Esophagus mucosa (tissue), 1 donor: Measurements from ENCODE around the gene ABCE1. TPM values are rescaled to one million over a fixed set of nuclear protein-coding genes. Genes with fewer than 3 reads are reported as not detected.
A peak's percentile ranks its signal among the peaks of the same experiment; 100 is the strongest.

Experiments used
- ATAC-seq: fragments of 200-7000 bp; cut with Tn5 transposase; one replicate; pipeline ENCODE4 v1.9.1; 2020
- total RNA-seq: library from RNA; stranded (reverse); gene quantifications from one replicate; pipeline ENCODE4 v1.2.4, GENCODE V29; 2023
- donor health status: DM: yes; HTN: yes; CAD: no.

ABCE1 gene
- 49.3 TPM for total RNA-seq

DNA sequence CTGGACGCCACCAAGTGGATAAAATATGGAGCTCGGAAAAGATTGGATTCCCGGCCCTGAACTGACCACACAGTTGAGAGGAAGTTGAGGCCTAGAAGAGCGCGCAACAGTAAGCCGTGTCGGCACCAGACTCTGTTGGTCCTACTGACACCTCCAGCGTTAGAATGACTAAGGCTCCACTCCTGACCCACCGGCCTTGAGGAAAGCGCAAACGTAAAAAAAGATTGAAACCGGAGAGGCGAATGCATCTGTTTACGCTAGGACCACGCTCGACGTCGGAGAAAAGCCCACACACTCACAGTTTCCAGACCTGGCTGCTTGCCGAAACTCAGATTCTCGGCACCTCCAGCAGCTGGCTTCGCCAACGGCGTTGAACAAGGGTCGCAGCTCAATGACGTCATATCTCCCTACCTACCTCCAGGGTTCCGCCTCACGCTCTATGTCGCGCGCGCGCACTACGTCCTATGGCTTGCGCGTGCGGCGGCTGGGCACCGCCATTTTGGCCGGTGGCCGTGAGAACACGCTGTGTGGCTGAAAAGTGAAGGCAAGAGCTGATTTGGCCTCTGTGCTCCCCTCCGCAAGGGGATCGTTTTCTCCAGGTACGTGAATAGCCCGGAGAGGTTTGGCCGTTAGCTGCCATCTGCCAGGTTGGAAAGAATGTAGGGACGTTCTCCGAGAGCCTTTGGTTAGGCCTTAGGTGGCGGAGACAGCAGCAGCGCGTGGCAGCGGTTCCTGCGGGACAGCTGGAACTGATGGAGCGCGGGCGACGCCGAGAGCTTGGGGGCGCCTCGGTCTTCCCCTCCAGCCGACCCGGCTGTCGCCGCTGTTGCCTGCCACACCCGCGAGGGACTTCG is at the start of gene ABCE1, which contains the start of gene ANAPC10:
Gene ABCE1 (plus strand): TSS at position 491 of the 854 bp plus-strand sequence. CDS start 6,102 bp downstream, outside the sequence.
Gene ANAPC10 (minus strand): TSS at position 376 of the 854 bp plus-strand sequence. CDS start 2,097 bp downstream, outside the sequence.
- ATAC-seq = peak; percentile 99

DNA sequence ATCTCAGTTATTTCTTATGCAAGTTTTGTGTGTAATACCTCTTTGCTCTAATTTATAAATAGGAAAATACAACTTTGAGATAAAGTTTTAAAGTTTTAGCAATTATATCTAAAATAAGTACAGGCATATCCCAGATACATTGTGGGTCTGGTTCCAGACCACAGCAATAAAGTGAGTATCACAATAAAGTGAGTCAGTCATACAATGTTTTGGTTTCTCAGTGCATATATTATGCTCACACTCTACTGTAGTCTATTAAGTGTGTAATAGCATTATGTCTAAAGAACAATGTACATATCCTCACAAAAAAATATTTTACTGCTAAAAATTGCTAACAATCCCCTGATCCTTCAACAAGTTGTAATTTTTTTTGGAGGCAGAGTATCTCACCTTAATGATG is 49.3 kb upstream of the ABCE1 start:
- ATAC-seq = no peak

DNA sequence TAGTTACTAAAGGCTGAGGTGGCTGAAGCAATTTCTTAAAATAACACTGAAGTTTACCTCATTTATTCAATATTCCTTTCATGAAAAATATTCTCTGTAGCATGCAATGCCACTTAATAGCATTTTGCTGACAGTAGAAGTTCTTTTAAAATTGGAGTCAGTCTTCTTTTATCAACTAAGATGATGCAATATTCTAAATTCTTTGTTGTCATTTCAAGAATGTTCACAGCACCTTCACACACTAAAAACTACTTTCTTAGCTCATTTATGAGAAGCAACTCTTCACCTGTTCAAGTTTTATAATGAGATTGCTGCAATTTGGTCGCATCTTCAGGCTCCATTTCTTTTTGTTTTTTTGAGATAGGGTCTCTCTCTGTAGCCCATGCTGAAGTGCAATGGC is 48.9 kb upstream of the ABCE1 start:
- ATAC-seq = no peak

DNA sequence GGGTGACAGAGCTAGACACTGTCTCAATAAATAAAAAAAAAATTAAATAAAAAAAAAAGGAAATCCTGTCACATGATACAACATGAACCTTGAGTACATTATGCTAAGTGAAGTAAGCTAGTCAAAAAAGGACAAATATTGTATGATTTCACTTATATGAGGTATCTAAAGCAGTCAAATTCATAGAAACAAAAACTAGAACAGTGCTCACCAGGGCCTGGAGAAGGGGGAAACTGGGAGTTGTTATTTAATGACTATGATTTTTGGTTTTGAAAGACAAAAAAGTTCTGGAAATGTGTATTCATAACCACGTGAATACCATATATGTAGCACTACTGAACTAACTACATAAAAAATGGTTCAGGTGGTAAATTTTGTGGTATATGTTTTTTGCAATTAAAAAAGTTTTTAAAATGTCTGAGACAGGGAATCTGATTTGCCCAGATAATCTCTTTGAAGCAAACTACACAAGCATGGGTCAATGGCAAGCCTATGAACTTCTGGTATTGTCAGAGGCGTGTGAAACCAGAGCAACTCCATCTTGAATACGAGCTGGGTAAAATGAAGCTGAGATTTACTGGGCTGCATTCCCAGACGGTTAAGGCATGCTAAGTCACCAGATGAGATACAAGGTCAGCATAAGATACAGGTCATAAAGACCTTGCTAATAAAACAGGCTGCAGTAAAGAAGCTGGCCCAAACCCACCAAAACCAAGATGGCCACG is 42.4 kb upstream of the ABCE1 start:
- ATAC-seq = no peak

DNA sequence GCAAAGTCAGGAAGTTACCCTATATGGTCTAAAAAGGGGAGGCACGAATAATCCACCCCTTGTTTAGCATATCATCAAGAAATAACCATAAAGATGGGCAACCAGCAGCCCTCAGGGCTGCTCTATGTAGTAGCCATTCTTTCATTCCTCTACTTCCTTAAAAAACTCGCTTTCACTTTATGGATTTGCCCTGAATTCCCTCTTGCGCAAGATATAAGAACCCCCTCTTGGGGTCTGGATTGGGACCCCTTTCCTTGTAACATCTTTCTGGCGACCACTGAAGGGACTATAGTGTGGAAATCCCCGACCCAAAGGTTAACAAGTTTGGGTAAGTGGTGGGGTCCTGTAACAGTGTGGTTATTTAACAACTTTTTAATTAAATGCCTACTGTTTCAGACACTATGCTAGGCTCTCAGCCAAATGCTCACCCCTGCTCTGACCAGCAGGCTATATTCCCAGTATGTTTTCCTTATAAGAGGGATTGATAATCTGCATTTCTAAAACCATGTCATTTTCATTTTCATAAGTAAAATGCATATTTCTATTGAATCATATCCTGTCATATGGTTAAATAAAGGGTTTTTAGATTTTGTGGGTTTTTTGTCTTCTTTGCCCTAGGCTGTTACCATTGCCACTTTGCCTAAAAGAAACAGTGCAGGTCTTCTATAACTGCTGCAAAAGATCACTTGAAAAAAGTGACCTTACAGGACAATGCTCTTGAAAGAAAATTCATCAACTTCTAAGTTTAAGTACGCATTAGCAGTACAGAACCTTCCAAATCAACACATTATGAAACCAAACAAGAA is 41.6 kb upstream of the ABCE1 start:
- ATAC-seq = no peak

DNA sequence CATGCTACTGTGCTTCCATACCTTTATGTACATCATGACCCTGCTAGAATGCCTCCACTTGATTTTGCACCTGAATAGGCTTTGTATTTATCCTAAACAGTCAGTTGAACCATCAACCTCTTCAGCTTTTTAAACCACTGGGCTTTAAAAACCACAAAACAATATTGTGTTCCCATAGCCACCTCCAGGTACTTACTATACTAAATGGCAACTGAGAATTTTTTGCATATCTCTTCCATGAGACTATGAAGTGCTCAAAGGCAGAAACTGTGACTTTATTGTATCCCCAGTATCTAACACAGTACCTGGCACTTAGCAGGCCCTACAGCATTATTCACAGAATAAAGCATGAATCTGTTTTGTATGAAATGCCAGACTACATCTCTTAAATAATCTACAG is 39.9 kb upstream of the ABCE1 start:
- ATAC-seq = no peak

DNA sequence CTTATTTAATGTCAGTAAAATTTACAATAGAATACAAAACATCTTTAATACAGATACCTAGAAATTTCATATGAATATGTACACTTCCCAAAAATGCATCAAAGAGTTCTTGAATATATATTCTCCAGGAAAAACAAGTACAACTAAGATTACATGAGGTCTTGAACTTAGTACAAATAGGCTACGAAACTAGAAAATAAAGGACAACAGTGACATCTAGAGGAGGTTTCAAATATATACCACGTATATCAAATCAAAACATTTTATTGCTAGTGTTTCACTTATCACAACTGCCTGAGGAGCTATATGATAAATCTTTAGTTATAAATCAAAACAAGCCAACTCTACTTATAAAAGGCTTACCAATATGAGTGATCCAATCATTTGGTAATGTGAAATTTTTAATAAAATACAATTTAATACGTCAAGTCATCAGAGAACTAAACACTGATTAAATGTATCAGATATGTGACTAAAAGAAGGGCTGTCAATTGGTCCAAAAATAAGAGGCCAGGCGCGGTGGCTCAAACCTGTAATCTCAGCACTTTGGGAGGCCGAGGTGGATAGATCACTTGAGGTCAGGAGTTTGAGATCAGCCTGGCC is 36.7 kb upstream of the ABCE1 start:
- ATAC-seq = peak; percentile 44

DNA sequence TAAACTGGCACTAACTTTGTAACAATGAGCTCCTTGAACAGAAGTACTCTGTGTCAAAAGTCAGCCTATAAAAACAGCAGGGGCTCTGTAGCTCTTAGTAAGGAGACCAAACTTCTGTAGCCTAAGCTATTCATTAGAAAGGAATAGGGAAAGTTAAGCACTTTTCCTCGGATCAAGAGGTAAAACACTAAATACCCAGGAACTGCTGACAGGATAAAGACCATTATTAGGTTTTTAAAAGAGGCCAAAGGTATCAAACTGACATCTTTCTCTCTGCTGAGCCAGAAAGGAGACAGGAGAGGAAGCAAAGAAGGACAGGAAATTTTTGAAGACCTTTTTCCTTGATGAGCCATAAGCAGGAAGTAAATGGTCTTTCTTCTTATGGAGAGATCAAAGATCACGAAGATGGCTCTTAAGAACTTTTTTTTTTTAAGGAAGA is 32.0 kb upstream of the ABCE1 start:
- no peak for ATAC-seq

DNA sequence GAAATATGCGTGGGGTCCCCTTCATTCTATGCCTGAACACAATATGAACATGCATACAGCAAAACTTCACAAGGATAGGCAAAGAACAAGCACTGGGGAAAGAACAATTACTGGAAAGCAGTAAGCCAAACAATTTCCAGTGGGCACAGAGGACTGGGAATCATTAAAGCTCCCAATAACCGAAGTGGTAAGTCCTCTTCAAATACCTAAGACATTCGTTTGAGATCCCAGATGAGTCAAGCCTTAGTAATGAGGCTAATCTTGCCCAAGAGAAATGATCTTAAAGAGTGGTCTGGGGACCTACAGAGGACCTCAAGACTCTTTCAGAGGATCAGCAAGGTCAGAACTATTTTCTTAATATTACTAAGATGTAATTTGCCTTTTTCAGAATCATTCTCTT is 28.8 kb upstream of the ABCE1 start:
- ATAC-seq = no peak

DNA sequence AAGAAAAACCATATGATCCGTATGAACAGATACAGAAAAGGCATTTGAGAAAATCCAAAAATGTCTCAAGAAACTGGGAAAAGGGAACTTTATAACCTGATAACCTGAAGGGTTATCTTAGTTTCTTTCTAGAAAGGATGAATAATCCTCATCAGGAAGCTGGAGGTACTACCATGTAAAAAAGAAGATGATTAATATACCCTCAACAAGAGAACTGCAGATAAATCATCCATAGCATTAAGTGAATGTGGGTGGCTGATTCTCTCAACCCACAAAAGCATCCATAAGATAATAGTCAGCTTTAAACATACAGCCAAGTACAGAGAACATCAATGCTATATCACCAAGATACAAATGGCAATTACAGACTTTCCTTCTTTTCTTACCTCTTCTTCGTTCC is 26.6 kb upstream of the ABCE1 start:
- ATAC-seq = no peak

DNA sequence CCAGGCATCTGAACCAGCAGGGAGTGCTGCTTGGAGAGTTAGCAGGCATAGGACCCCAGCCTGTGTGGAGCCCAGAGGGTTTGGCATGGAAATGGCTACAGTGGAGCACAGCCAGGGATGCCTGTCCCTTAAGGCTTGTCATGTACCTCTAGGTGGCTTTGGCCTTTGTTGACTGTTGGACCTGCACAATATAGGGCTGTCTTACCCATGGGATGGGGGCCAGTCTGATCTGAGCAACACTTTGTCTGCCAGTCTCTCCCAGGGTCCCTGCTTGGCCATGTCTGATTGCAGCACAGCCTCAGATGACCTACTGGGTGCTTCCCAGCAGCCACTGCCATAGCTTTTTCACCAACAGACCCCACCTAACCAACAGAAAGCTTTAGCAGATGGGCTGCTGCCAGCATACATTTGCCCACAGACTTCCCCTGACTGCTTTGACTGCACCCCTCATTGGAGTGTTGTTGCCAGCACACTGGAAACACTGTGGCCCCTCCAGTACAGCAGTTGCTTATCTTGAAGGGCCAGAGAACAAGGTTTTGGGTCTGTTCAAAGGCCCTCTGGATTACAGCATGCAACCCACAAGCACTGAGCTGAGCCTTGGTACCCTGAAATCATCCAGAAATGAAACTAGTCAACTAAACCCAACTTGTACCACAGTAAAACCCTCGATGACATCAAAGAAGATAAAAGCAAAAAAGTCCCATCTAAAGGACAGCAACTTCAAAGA is 22.2 kb upstream of the ABCE1 start:
- no peak for ATAC-seq

DNA sequence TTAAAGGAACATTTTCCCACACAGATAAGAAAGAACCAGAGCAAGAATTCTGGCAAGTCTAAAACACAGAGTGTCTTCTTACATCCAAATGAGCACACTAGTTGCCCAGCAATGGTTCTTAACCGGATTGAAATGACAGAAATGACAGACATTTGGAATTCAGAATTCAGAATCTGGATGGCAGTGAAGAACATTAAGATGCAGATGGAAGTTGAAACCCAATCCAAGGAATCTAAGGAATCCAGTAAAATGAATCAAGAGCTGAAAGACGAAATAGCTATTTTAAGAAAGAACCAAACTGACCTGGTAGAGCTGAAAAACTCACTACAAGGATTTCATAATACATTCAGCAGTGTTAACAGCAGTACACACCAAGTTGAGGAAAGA is 21.6 kb upstream of the ABCE1 start:
- no peak for ATAC-seq

DNA sequence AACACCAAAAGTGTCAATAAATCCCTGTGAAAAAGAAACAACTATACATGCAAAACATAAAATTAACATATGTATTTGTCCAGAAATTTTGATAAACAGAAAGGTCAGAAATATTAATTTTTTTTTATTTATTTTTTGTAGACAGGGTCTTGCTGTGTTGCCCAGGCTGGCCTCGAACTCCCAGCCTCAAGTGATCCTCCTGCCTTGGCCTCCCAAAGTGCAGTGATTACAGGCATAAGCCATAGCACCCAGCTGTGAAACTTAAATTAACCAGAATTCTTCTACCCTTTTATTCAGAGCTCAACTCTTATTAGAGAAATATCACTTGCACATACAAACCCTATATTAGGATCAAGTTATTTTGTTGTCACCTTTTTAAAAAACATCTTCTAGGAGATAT is 16.4 kb upstream of the ABCE1 start:
- no peak for ATAC-seq

DNA sequence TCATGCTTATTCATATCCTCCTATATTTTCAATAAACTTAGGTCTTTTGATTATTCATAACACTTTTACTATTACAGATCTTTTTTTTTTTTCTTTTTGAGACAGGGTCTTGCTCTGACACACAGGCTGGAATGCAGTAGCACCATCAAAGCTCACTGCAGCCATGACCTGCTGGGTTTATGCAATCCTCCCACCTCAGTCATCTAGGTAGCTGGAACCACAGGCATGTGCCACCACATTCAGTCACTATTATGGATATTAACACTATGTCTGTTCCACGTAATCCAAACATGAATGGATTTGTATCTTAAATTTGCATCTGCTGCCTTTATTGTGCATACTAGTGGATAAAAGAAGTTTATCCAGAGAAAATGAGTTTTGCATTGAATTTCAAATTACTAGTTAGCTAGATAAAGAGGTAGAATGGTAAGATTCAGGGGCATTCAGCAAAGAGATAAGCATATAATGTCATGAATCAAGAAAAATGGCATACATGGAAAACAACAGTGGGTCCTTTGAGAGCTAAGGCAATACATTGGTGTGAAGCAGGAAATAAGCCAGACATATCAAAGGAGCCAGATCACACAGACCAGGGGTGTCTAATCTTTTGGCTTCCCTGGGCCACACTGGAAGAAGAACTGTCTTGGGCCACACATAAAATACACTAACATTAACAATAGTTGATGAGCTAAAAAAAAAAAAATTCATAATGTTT is 14.1 kb upstream of the ABCE1 start:
- no peak for ATAC-seq

DNA sequence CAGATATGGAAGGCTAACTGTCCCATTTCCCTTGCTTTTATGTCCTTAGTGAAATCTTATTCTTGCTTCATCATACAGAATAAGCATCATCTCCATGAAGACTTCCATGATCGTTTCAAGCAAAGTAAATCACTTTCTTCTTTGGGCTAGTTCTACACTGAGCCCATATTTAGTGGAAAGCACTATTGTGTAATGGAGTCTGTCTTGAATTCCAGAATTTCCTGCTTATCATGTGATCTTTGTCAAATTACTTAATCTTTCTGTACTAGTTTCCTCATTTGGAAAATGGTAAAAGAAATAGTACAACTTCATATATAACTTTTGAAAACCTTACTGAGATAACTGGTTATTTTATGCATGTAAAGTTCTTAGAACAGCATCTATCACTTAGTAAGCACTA is 7.7 kb upstream of the ABCE1 start:
- ATAC-seq = peak; percentile 52

DNA sequence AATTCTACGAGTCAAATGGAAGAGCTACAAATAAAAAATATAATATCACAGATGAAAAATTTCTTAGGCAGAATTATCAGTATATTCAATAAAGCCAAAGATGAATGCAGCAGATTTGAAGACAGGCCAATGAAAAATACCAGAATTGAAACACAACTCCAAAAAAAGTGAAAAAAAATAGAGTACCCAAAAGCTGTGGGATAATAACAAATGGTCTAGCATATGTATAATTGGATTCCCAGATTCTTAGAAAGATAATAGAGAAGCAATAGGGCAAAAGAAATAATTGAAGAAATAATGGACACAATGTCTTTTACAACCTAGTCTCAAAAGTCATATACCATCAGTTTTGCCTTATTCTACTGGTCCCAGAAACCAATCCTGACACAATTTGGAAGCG is 4.5 kb upstream of the ABCE1 start:
- no peak for ATAC-seq

DNA sequence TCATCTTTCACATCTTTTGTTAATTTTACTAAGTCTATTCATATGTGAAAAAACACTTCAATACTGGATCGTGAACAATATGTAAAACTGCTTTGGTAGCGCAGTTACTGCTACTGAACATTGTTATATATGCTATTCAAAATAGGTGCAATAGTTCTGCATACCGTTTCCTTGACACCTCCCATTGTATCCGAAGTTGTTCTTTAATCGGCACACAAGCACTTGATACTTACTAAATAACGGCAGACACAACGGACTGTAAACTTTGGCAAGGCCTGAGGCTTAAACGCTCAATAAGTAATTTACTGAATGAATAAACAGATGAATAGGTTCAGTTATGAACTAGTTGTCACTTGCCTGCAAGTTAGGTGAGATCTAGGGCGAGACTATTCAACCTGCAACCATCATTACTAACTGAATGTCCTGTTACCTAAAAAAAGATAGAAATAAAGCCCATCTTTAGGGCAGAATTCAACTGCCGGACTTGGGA is 735 bp upstream of the ABCE1 start:
- ATAC-seq = peak; percentile 57

DNA sequence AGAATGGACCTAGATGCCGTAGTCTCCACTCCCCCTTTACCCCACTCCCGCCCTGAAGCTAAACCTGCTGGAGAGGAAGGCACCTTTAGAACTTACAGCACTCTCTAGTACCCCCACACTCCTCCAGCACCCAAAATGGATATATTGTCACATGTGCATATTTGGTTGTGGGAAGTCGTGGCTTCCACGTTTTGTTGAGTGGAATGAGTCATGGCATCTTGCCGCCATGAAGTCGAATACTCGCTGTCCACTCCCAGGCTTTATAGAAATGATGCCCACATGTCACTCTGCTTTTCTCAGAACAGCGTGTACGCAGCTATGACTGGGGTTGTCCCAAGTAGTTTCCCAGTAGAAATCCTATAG is 545 bp downstream of the ABCE1 start:
- ATAC-seq = peak; percentile 63

DNA sequence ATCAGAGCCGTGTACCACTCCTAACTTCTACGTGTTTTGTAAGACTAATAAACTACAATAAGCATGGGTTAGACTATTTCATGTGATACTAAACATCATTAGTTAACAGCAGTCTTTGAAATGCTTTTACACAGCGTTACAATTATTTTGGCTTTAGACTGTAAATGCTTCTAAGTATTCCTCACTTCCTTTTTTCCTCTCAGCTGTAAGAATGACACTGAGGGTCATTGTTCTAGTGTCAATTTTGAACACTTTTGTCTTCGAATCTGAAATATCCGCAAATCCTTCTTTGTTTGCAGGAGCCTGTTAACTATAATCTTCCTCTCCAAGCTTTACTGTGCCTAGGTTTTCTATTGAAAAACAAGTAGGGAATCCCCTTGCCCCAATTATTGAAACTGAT is 1.5 kb downstream of the ABCE1 start:
- ATAC-seq = no peak

DNA sequence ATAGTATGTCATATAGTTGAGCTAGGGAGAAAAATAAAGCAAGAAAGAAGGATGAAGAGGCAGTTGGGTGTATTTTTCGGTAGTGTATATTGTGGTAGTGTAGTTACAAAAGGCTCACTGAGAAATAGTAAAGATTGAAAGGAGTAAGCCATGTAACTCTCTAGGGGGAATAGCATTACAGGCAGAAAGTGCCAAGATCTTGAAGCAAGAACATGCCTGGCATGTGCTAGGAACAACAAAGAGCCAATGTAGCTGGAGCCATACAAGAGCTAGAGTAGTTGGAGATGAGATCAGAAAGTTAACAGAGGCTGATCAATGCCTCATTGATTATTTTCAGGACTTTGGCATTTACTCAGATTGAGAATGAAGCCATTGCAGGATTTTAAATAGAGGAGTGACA is 3.0 kb downstream of the ABCE1 start:
- ATAC-seq = no peak

DNA sequence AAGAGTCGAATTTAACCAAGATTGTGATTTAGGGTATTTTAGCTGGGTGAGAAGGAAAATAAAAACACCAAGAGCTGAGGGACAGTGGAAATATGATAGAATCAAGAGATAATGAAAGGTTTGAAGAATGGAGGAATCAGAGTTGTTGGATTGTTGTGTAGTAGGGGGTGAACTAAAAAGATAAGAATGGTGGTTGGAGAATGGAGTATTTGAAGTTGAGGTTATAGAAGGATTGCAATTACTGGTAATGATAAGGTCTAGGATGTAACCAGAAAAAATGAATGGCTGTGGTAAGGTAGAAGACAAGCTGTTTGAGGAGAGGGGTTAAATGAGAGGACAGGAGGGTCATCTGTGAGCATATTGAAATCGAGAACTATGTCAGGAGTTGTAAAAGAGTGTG is 4.5 kb downstream of the ABCE1 start:
- ATAC-seq = no peak
